Pulmonary artery endothelial cell (primary cell): ENCODE measurements around the gene TPPP. TPM values are rescaled to one million over a fixed set of nuclear protein-coding genes. Genes with fewer than 3 reads are reported as not detected.

Experiments used
- total RNA-seq: library from RNA; depleted of rRNA; stranded (reverse); fragments of >200 nt; gene quantifications from 2 replicates; pipeline ENCODE4 v1.2.3, GENCODE V29; 2014

The TPPP gene
- total RNA-seq, 1 donor from 2014 or later, result 0.20 TPM

Other genes starting within 250 kb of the TPPP start
- gene SLC9A3, start 168.9 kb downstream of the TPPP start, total RNA-seq, result 0.71 and 0.92 TPM in 2 replicates
- 3.2 and 5.2 TPM in 2 replicates for gene CEP72, start 81.0 kb downstream of the TPPP start, total RNA-seq
- gene ZDHHC11B, start 91.4 kb upstream of the TPPP start, total RNA-seq, result not detected in 2 replicates
- gene ZDHHC11, start 157.6 kb upstream of the TPPP start, total RNA-seq, result 0.13 and 1.6 TPM in 2 replicates
- 50.6 and 54.9 TPM in 2 replicates for gene BRD9, start 199.4 kb upstream of the TPPP start, total RNA-seq
- gene TRIP13, start 199.5 kb upstream of the TPPP start, total RNA-seq, result 37.9 and 53.7 TPM in 2 replicates